ENCODE results near the gene AKAP1. TPM values are rescaled to one million over a fixed set of nuclear protein-coding genes. Genes with fewer than 3 reads are reported as not detected.

AKAP1 gene
- total and polyA plus RNA-seq, 9 of the 15 experiments (the other 6 are each of a cell fraction or from before 2014, with no cell fraction given): 12.9 to 63.8 (median 36.4) TPM

GRCh38 chr17:57160624-57161023 lies 75.6 kb downstream of the AKAP1 start (continued):
- TF ChIP-seq MGA (IDR thresholded peaks at IDR 0.05) (peak; percentile 59), XRCC5 (IDR thresholded peaks at IDR 0.05; ENCODE audit: low read depth, low read length) (no peak), GTF2A2 (tag; IDR thresholded peaks at IDR 0.05) (no peak), NFE2L1 (tag; IDR thresholded peaks at IDR 0.05; ENCODE audit: borderline replicate concordance, low read depth) (peak; percentile 72), PHB (CRISPR knock-in tag; IDR thresholded peaks at IDR 0.05) (no peak), ZNF232 (CRISPR knock-in tag; IDR thresholded peaks at IDR 0.05) (peak; percentile 34; the same call in 1 of the 2 replicates), CHCHD3 (CRISPR knock-in tag; IDR thresholded peaks at IDR 0.05) (no peak), CCAR2 (IDR thresholded peaks at IDR 0.05; ENCODE audit: low read depth, low read length) (no peak), TAF7 (tag; IDR thresholded peaks at IDR 0.05) (no peak), ZNF263 (CRISPR knock-in tag; IDR thresholded peaks at IDR 0.05; ENCODE audit: borderline replicate concordance) (no peak), ZNF696 (CRISPR knock-in tag; conservative IDR thresholded peaks at IDR 0.05) (no peak), SIRT6 (IDR thresholded peaks at IDR 0.05; ENCODE audit: low read depth, low read length) (no peak), HIVEP1 (CRISPR knock-in tag; IDR thresholded peaks at IDR 0.05) (no peak), ZNF75A (CRISPR knock-in tag; IDR thresholded peaks at IDR 0.05) (no peak), ZSCAN29 (IDR thresholded peaks at IDR 0.05) (no peak), ZNF717 (CRISPR knock-in tag; IDR thresholded peaks at IDR 0.05) (no peak), CSDE1 (IDR thresholded peaks at IDR 0.05) (no peak), SAFB (IDR thresholded peaks at IDR 0.05; ENCODE audit: borderline replicate concordance, low read depth, low read length) (no peak), IRF1 (CRISPR knock-in tag; IDR thresholded peaks at IDR 0.05; ENCODE audit: borderline replicate concordance) (no peak)

Measured in K562 (cell line).